ENCODE results near the gene MAN2A2. TPM values are rescaled to one million over a fixed set of nuclear protein-coding genes. Genes with fewer than 3 reads are reported as not detected.

Gene MAN2A2
- polyA plus RNA-seq, 1 experiment = 14.3 TPM

GRCh38 chr15:90891346-90891949, 11.7 kb upstream of the MAN2A2 start:
- CTCF ChIA-PET = interaction anchor here (0.6 to 1.9 kb wide), 3 partner anchors 12 to 580 kb away, joined by 3 to 5 read pairs (median 3); partner anchors contain the start of gene MAN2A2
- DNase-seq (ENCODE audit: low read depth, low spot score) = no peak
- no peaks in the 10 kb centered on the region for H3K27me3 ChIP-seq (ENCODE audit: control insufficient read depth, insufficient read depth, low read length)
- POLR2A ChIA-PET = no interaction called here
- H3K4me3 ChIP-seq (ENCODE audit: low read depth, low read length) = no peak overlapping the region
- H3K9me3 ChIP-seq (ENCODE audit: control insufficient read depth, insufficient read depth, low read length) = no peaks in the 10 kb centered on the region; the same call in 1 of the 2 replicates
- H3K27ac ChIP-seq (ENCODE audit: low read depth, low read length) = no peak overlapping the region
- no peak for TF ChIP-seq CTCF (IDR thresholded peaks at IDR 0.05; ENCODE audit: low read depth, low read length)

GRCh38 chr15:90892023-90892422, 11.1 kb upstream of the MAN2A2 start:
- CTCF ChIA-PET = interaction anchor here (0.9 to 1.2 kb wide), 2 partner anchors 242 to 244 kb away, joined by 3 to 4 read pairs; no protein-coding TSS in a partner anchor
- TF ChIP-seq CTCF (IDR thresholded peaks at IDR 0.05; ENCODE audit: low read depth, low read length) = no peak

GRCh38 chr15:90892498-90893174, 10.5 kb upstream of the MAN2A2 start:
- Histone ChIP-seq H3K27me3 (ENCODE audit: control insufficient read depth, insufficient read depth, low read length) (no peaks in the 10 kb centered on the region), H3K27ac (ENCODE audit: low read depth, low read length) (no peak overlapping the region), H3K9me3 (ENCODE audit: control insufficient read depth, insufficient read depth, low read length) (no peaks in the 10 kb centered on the region; the same call in 1 of the 2 replicates), H3K4me3 (ENCODE audit: low read depth, low read length) (no peak overlapping the region)
- no peak for DNase-seq (ENCODE audit: low read depth, low spot score)
- ChIA-PET POLR2A (no interaction called here), CTCF (interaction anchor here (0.9 to 1.2 kb wide), 2 partner anchors 243 to 245 kb away, joined by 3 to 4 read pairs; no protein-coding TSS in a partner anchor)
- TF ChIP-seq CTCF (IDR thresholded peaks at IDR 0.05; ENCODE audit: low read depth, low read length) = no peak

More at GRCh38 chr15:90892023-90892422, 11.1 kb upstream of the MAN2A2 start:
- no peak overlapping the region for H3K27ac ChIP-seq (ENCODE audit: low read depth, low read length)
- H3K4me3 ChIP-seq (ENCODE audit: low read depth, low read length) = no peak overlapping the region
- DNase-seq (ENCODE audit: low read depth, low spot score) = no peak
- no peaks in the 10 kb centered on the region for H3K27me3 ChIP-seq (ENCODE audit: control insufficient read depth, insufficient read depth, low read length)
- no peaks in the 10 kb centered on the region; the same call in 1 of the 2 replicates for H3K9me3 ChIP-seq (ENCODE audit: control insufficient read depth, insufficient read depth, low read length)
- POLR2A ChIA-PET = no interaction called here

GRCh38 chr15:90893175-90894090, 9.7 kb upstream of the MAN2A2 start:
- no peaks in the 10 kb centered on the region for H3K27me3 ChIP-seq (ENCODE audit: control insufficient read depth, insufficient read depth, low read length)
- 0 out of 2 replicates have a peak, but pooled peaks have one; percentile 2 for TF ChIP-seq CTCF (IDR thresholded peaks at IDR 0.05; ENCODE audit: low read depth, low read length)
- no peak overlapping the region for H3K4me3 ChIP-seq (ENCODE audit: low read depth, low read length)
- CTCF ChIA-PET = interaction anchor here (0.6 kb wide), 2 partner anchors 64 to 237 kb away, joined by 3 to 6 read pairs; no protein-coding TSS in a partner anchor
- no peak for DNase-seq (ENCODE audit: low read depth, low spot score)
- no peaks in the 10 kb centered on the region; the same call in 1 of the 2 replicates for H3K9me3 ChIP-seq (ENCODE audit: control insufficient read depth, insufficient read depth, low read length)
- no peak overlapping the region for H3K27ac ChIP-seq (ENCODE audit: low read depth, low read length)
- POLR2A ChIA-PET = no interaction called here
